ENCODE data around the gene SLC22A6. TPM values are rescaled to one million over a fixed set of nuclear protein-coding genes. Genes with fewer than 3 reads are reported as not detected.

The SLC22A6 gene
- total RNA-seq, 2 donors from 2014 or later, result not detected

GRCh38 chr11:62958547-62959421 lies 26.0 kb downstream of the SLC22A6 start:
- Mint-ChIP-seq H3K27me3 (ENCODE audit: insufficient read depth) (peaks cover 1% of the 10 kb centered on the region), H3K4me3 (no peak overlapping the region), H3K27ac (no peak overlapping the region), H3K9me3 (no peaks in the 10 kb centered on the region), H3K4me1 (peaks cover 6% of the 10 kb centered on the region), H3K36me3 (ENCODE audit: low read depth) (no peaks in the 10 kb centered on the region)
- H3K4me1 ChIP-seq (ENCODE audit: control insufficient read depth, insufficient read depth, low read length), result no peaks in the 10 kb centered on the region
- H3K9me3 ChIP-seq (ENCODE audit: control insufficient read depth, low read length), result no peaks in the 10 kb centered on the region
- no peaks in the 10 kb centered on the region for H3K36me3 ChIP-seq (ENCODE audit: control insufficient read depth, insufficient read depth, low read length)
- DNase-seq, result no peak
- no peak overlapping the region for H3K4me3 ChIP-seq (ENCODE audit: low read length)
- H3K27me3 ChIP-seq (ENCODE audit: control insufficient read depth, insufficient read depth, low read length, poor library complexity, severe bottlenecking), result no peaks in the 10 kb centered on the region
- 89 to 96% methylated on average over 4 to 10 of the region's 11 CpGs for WGBS, 2 experiments (ENCODE audit: insufficient coverage in 1 of 2, insufficient read length in 1 of 2)
- H3K27ac ChIP-seq (ENCODE audit: low read depth, low read length), result no peak overlapping the region
- TF ChIP-seq CTCF (conservative IDR thresholded peaks at IDR 0.05), result no peak
- H3K9ac ChIP-seq (ENCODE audit: extremely low read depth, low read length, poor library complexity, severe bottlenecking), result no peak overlapping the region

- Mint-ChIP-seq H3K27me3 (ENCODE audit: insufficient read depth) (peaks cover 1% of the 10 kb centered on the region), H3K27ac (no peak overlapping the region), H3K36me3 (ENCODE audit: low read depth) (no peaks in the 10 kb centered on the region), H3K4me3 (no peak overlapping the region), H3K4me1 (peaks cover 6% of the 10 kb centered on the region), H3K9me3 (no peaks in the 10 kb centered on the region)
- Histone ChIP-seq H3K4me1 (ENCODE audit: control insufficient read depth, insufficient read depth, low read length) (no peaks in the 10 kb centered on the region), H3K27ac (ENCODE audit: low read depth, low read length) (no peak overlapping the region), H3K9ac (ENCODE audit: extremely low read depth, low read length, poor library complexity, severe bottlenecking) (no peak overlapping the region), H3K4me3 (ENCODE audit: low read length) (no peak overlapping the region), H3K36me3 (ENCODE audit: control insufficient read depth, insufficient read depth, low read length) (no peaks in the 10 kb centered on the region), H3K27me3 (ENCODE audit: control insufficient read depth, insufficient read depth, low read length, poor library complexity, severe bottlenecking) (no peaks in the 10 kb centered on the region), H3K9me3 (ENCODE audit: control insufficient read depth, low read length) (no peaks in the 10 kb centered on the region)
- DNase-seq, result no peak
- TF ChIP-seq CTCF (conservative IDR thresholded peaks at IDR 0.05), result no peak
- WGBS, 2 experiments (ENCODE audit: insufficient coverage in 1 of 2, insufficient read length in 1 of 2), result 95 to 100% methylated on average over 2 of the region's 2 CpGs
Observed at GRCh38 chr11:62957147-62957546, 27.6 kb downstream of the SLC22A6 start.

- Histone ChIP-seq H3K9me3 (ENCODE audit: control insufficient read depth, low read length) (no peaks in the 10 kb centered on the region), H3K27ac (ENCODE audit: low read depth, low read length) (no peak overlapping the region), H3K27me3 (ENCODE audit: control insufficient read depth, insufficient read depth, low read length, poor library complexity, severe bottlenecking) (no peaks in the 10 kb centered on the region), H3K4me1 (ENCODE audit: control insufficient read depth, insufficient read depth, low read length) (no peaks in the 10 kb centered on the region), H3K9ac (ENCODE audit: extremely low read depth, low read length, poor library complexity, severe bottlenecking) (no peak overlapping the region), H3K36me3 (ENCODE audit: control insufficient read depth, insufficient read depth, low read length) (no peaks in the 10 kb centered on the region), H3K4me3 (ENCODE audit: low read length) (no peak overlapping the region)
- DNase-seq, result no peak
- Mint-ChIP-seq H3K27me3 (ENCODE audit: insufficient read depth) (no peaks in the 10 kb centered on the region), H3K9me3 (no peaks in the 10 kb centered on the region), H3K27ac (no peak overlapping the region), H3K36me3 (ENCODE audit: low read depth) (no peaks in the 10 kb centered on the region), H3K4me3 (no peak overlapping the region), H3K4me1 (peaks cover 6% of the 10 kb centered on the region)
- no peak for TF ChIP-seq CTCF (conservative IDR thresholded peaks at IDR 0.05)
- 78 to 90% methylated on average over 5 of the region's 5 CpGs for WGBS, 2 experiments (ENCODE audit: insufficient coverage in 1 of 2, insufficient read length in 1 of 2)
Observed at GRCh38 chr11:62954478-62954877, 30.3 kb downstream of the SLC22A6 start.
